ENCODE measurements around the gene SND1. TPM values are rescaled to one million over a fixed set of nuclear protein-coding genes. Genes with fewer than 3 reads are reported as not detected.

Gene SND1
- total RNA-seq (2014; rRNA removed) (139 and 158 TPM in 2 replicates), Bru-seq, nascent RNA (percentile 98 among the genes with signal in this experiment), BruChase-seq, experiment 1, labeled RNA remaining after a 6-hour chase (percentile 86 among the genes with signal in this experiment), BruChase-seq, experiment 2, labeled RNA remaining after a 2-hour chase (percentile 91 among the genes with signal in this experiment)
- long read RNA-seq, transcript SND1-201 (24 exons, 3,476 nt), result major isoform, 426 of 717 reads
- long read RNA-seq, partial matches to known transcripts, result 243 of 717 reads
- long read RNA-seq, other reads (novel, unspliced or antisense), result 46 of 717 reads

DNA sequence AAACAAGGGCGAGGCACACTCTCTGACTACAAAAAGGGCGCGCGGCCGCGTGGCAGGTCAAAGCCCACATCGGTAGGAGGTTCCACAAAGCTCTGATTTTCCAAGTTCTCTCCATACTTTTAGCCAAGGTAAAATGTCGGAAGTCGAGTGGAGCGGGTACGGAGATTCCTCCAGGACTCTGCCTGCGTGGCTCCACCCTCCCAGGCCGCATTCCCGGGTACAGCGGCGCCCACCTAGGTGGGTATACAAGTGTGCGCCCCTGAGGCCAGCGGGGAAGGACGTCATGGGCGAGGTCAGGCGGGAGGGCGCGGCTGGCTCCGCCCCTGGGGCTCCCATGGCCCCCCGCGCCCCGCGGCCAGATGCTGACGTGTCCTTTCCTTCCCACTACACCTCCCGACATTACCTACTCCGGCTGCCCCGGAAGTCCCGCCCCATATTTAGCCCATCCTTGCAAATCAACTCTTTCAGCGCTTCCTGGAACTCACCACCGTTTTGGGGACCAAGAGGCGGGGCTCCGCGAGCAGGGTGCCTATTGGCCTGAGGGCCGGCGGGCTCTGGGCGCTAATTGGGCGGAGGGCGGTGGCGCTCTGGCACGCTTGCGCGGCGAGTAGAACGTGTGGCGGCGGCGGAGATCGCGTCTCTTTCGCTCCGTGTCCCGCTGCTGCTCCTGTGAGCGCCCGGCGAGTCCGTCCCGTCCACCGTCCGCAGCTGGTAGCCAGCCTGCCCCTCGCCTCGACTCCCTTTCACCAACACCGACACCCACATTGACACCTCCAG, at the start of gene SND1:
Gene SND1 (plus strand): TSS at position 639 of the 777 bp plus-strand sequence. CDS start 180 bp downstream, outside the sequence.
- H3K4me3 ChIP-seq (ENCODE audit: low read length), result peak within 1 kb of the TSS; percentile 96
- BruUV-seq (replicated peaks), result no TSS peak
- H3K4me2 ChIP-seq (ENCODE audit: low read length), result peak within 1 kb of the TSS; percentile 97
- peak; percentile 96 for ATAC-seq
- H3K4me1 ChIP-seq (ENCODE audit: insufficient read depth, low read length), result peaks cover 30% of the 10 kb centered on the region
- peaks cover 47% of the 10 kb centered on the region for H3K79me2 ChIP-seq (ENCODE audit: low read length)
- CTCF ChIA-PET, result no interaction called here
- no peaks in the 10 kb centered on the region for H3K9me3 ChIP-seq (ENCODE audit: low read length)
- TF ChIP-seq EZH2phosphoT487 (IDR thresholded peaks at IDR 0.05; ENCODE audit: borderline replicate concordance, low read length), result no peak
- no peak for TF ChIP-seq EZH2 (IDR thresholded peaks at IDR 0.05; ENCODE audit: low read length, unreplicated experiment)
- no peak for TF ChIP-seq CTCF (conservative IDR thresholded peaks at IDR 0.05; ENCODE audit: low read depth, low read length)
- POLR2A ChIA-PET (ENCODE audit: unreplicated experiment), result no interaction called here
- no peaks in the 10 kb centered on the region; the same call in 1 of the 2 replicates for H3K36me3 ChIP-seq (ENCODE audit: low read depth, low read length)
- peak within 1 kb of the TSS; percentile 62 for H3K27ac ChIP-seq (ENCODE audit: low read length)
- intact Hi-C loops (cut with micrococcal nuclease), result loop anchor here (2.0 to 10.0 kb wide), 2 partner anchors 53 to 63 kb away; partner anchors contain the start of gene ARF5
- no peaks in the 10 kb centered on the region for H3K27me3 ChIP-seq (ENCODE audit: low read length)
- H3K9me2 ChIP-seq (replicated peaks; ENCODE audit: low read length), result no peaks in the 10 kb centered on the region
- H3F3A ChIP-seq (ENCODE audit: low read length, unreplicated experiment), result no peaks in the 10 kb centered on the region
- peak within 1 kb of the TSS; percentile 93 for H3K9ac ChIP-seq (ENCODE audit: low read length)
- peak within 1 kb of the TSS; percentile 93 for H2AFZ ChIP-seq (ENCODE audit: low read length)
- peaks cover 39% of the 10 kb centered on the region for H4K20me1 ChIP-seq (ENCODE audit: low read length)
- DNase-seq, result peak; percentile 97

DNA sequence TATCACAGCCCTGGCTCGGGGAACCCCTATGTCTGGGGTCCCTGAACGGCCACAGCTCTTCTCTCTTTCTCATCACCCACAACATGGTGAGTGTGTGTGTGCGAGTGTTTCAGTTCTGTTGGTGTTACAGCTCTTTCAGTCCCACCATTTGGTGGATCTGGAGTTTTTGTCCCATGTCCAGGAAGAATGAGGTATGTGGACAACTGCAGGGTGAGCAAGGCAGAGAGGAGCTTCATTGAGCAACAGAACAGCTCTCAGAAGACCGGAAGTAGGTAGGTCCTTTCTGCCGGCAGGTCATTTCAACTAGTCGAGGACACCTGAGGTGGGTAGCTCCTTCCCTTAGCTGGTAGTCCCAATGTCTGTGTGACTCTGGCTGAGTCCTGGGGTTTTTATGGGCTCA, 43.5 kb upstream of the SND1 start:
- no peak overlapping the region for H3K4me3 ChIP-seq (ENCODE audit: low read length)
- CTCF ChIA-PET, result no interaction called here
- ATAC-seq, result no peak
- H3K9ac ChIP-seq (ENCODE audit: low read length), result no peak overlapping the region
- intact Hi-C loops (cut with micrococcal nuclease), result no loop called here
- H3K9me2 ChIP-seq (replicated peaks; ENCODE audit: low read length), result no peaks in the 10 kb centered on the region
- POLR2A ChIA-PET (ENCODE audit: unreplicated experiment), result no interaction called here
- H3K4me2 ChIP-seq (ENCODE audit: low read length), result no peak overlapping the region
- H3K27me3 ChIP-seq (ENCODE audit: low read length), result no peaks in the 10 kb centered on the region
- no peak overlapping the region for H2AFZ ChIP-seq (ENCODE audit: low read length)
- H3K9me3 ChIP-seq (ENCODE audit: low read length), result no peaks in the 10 kb centered on the region
- H3K79me2 ChIP-seq (ENCODE audit: low read length), result no peaks in the 10 kb centered on the region
- BruUV-seq (replicated peaks), result no TSS peak
- H3F3A ChIP-seq (ENCODE audit: low read length, unreplicated experiment), result no peaks in the 10 kb centered on the region
- H3K4me1 ChIP-seq (ENCODE audit: insufficient read depth, low read length), result no peaks in the 10 kb centered on the region
- TF ChIP-seq EZH2phosphoT487 (IDR thresholded peaks at IDR 0.05; ENCODE audit: borderline replicate concordance, low read length) (no peak), CTCF (conservative IDR thresholded peaks at IDR 0.05; ENCODE audit: low read depth, low read length) (no peak), EZH2 (IDR thresholded peaks at IDR 0.05; ENCODE audit: low read length, unreplicated experiment) (no peak)
- H3K27ac ChIP-seq (ENCODE audit: low read length), result no peak overlapping the region
- no peaks in the 10 kb centered on the region for H4K20me1 ChIP-seq (ENCODE audit: low read length)
- DNase-seq, result no peak
- H3K36me3 ChIP-seq (ENCODE audit: low read depth, low read length), result no peaks in the 10 kb centered on the region

Measured in PC-3 (cell line).